WTC11 (cell line): ENCODE data around the gene NMT2. TPM values are rescaled to one million over a fixed set of nuclear protein-coding genes. Genes with fewer than 3 reads are reported as not detected.

ENCODE experiments used
- ATAC-seq: fragments of 200-7000 bp; cut with Tn5 transposase; 2 replicates; pipeline ENCODE4 v1.10.0; 2021; ENCODE audit warnings: mild to moderate bottlenecking, moderate library complexity
- CTCF ChIA-PET: fragments of 300-600 bp; sonication (Branson Sonifier 250); formaldehyde crosslinking; loops from one replicate; lab custom pipeline; 2021; ENCODE audit warnings: antibody characterized with exemption; lab: Charles Lee
- POLR2A ChIA-PET: fragments of 350-600 bp; sonication (Branson Sonifier 250); formaldehyde crosslinking; loops from one replicate; lab custom pipeline; 2021; ENCODE audit warnings: antibody characterized with exemption; lab: Charles Lee
- DNase-seq: peaks from one replicate; pipeline ENCODE4 v3.0.0; 2021; ENCODE audit warnings: low spot score
- H3K27ac Mint-ChIP-seq: 2 replicates; pipeline ENCODE4 v1.8.0; 2021; ENCODE audit warnings: mixed read lengths
- H3K27me3 Mint-ChIP-seq: 2 replicates; pipeline ENCODE4 v1.8.0; 2021; ENCODE audit warnings: low read depth, mild to moderate bottlenecking, moderate library complexity, mixed read lengths
- H3K36me3 Mint-ChIP-seq: 2 replicates; pipeline ENCODE4 v1.8.0; 2021; ENCODE audit warnings: mixed read lengths
- H3K4me1 Mint-ChIP-seq: 2 replicates; pipeline ENCODE4 v1.8.0; 2022; ENCODE audit warnings: mixed read lengths
- H3K4me3 Mint-ChIP-seq: 2 replicates; pipeline ENCODE4 v1.8.0; 2021; ENCODE audit warnings: mild to moderate bottlenecking, moderate library complexity, mixed read lengths
- H3K9me3 Mint-ChIP-seq: 2 replicates; pipeline ENCODE4 v1.8.0; 2021; ENCODE audit warnings: mixed read lengths
- ATF2 ChIP-seq: sonication (generic); formaldehyde crosslinking; IDR thresholded peaks from 2 replicates; pipeline ENCODE4 v1.8.1; 2022; ENCODE audit warnings: low read depth, missing genetic modification reagents, borderline replicate concordance
- ATF3 ChIP-seq: sonication (generic); formaldehyde crosslinking; conservative IDR thresholded peaks from 2 replicates; pipeline ENCODE4 v1.8.1; 2022; ENCODE audit warnings: mild to moderate bottlenecking, missing genetic modification reagents
- CREM ChIP-seq: sonication (generic); formaldehyde crosslinking; IDR thresholded peaks from 2 replicates; pipeline ENCODE4 v1.8.1; 2022; ENCODE audit warnings: mild to moderate bottlenecking, missing genetic modification reagents, moderate library complexity
- E2F1 ChIP-seq: sonication (generic); formaldehyde crosslinking; IDR thresholded peaks from 2 replicates; pipeline ENCODE4 v1.8.0; 2022; ENCODE audit warnings: mild to moderate bottlenecking, missing genetic modification reagents
- GTF2I ChIP-seq: fragments of 250-450 bp; sonication (Bioruptor Pico); conservative IDR thresholded peaks from 2 replicates; pipeline ENCODE4 v1.4.0; 2021; ENCODE audit warnings: mild to moderate bottlenecking
- MYBL2 ChIP-seq: sonication (generic); formaldehyde crosslinking; IDR thresholded peaks from 2 replicates; pipeline ENCODE4 v1.8.1; 2023; ENCODE audit warnings: mild to moderate bottlenecking, moderate library complexity, missing genetic modification reagents
- SMAD3 ChIP-seq: sonication (generic); formaldehyde crosslinking; IDR thresholded peaks from 2 replicates; pipeline ENCODE4 v1.8.0; 2022; ENCODE audit warnings: missing genetic modification reagents, mild to moderate bottlenecking, borderline replicate concordance
- TEAD4 ChIP-seq: sonication (generic); formaldehyde crosslinking; IDR thresholded peaks from 2 replicates; pipeline ENCODE4 v1.8.0; 2022; ENCODE audit warnings: mild to moderate bottlenecking, missing genetic modification reagents
- ZBTB43 ChIP-seq: sonication (generic); formaldehyde crosslinking; IDR thresholded peaks from 2 replicates; pipeline ENCODE4 v1.8.1; 2023; ENCODE audit warnings: mild to moderate bottlenecking, missing genetic modification reagents
- ZNF121 ChIP-seq: sonication (generic); formaldehyde crosslinking; IDR thresholded peaks from 2 replicates; pipeline ENCODE4 v1.8.0; 2023; ENCODE audit warnings: missing genetic modification reagents
- ZNF423 ChIP-seq: fragments of 250-450 bp; sonication (Bioruptor Pico); IDR thresholded peaks from 2 replicates; pipeline ENCODE4 v2.1.2; 2022; ENCODE audit warnings: mild to moderate bottlenecking, moderate library complexity
- ZNF532 ChIP-seq: fragments of 250-450 bp; sonication (Bioruptor Pico); IDR thresholded peaks from 2 replicates; pipeline ENCODE4 v1.9.0; 2021; ENCODE audit warnings: mild to moderate bottlenecking, borderline replicate concordance
- total RNA-seq: library from RNA; stranded (reverse); gene quantifications from 3 replicates; pipeline ENCODE4 v1.2.3, GENCODE V29; 2021

Gene NMT2
- total RNA-seq, 1 experiment from 2014 or later: 11.7 TPM

- no peak for TF ChIP-seq ATF2 (CRISPR knock-in tag)
- no peak for TF ChIP-seq ATF3 (CRISPR knock-in tag)
- TF ChIP-seq CREM (CRISPR knock-in tag): no peak
- TF ChIP-seq, all 79 proteins: peak for 0
- POLR2A ChIA-PET: no interaction called here
- H3K27me3 Mint-ChIP-seq: no peaks in the 10 kb centered on the region
- no peak overlapping the region for H3K27ac Mint-ChIP-seq
- ATAC-seq (no peak), DNase-seq (no peak)
- CTCF ChIA-PET: no interaction called here
- H3K4me1 Mint-ChIP-seq: peaks cover 11% of the 10 kb centered on the region
- peaks cover 16% of the 10 kb centered on the region for H3K36me3 Mint-ChIP-seq
- no peaks in the 10 kb centered on the region for H3K9me3 Mint-ChIP-seq
- no peak overlapping the region for H3K4me3 Mint-ChIP-seq
Observed at GRCh38 chr10:15137036-15137359, 31.5 kb downstream of the NMT2 start.

- CTCF ChIA-PET: no interaction called here
Observed at GRCh38 chr10:15136129-15137035, 32.1 kb downstream of the NMT2 start.

More at GRCh38 chr10:15136129-15137035, 32.1 kb downstream of the NMT2 start:
- Mint-ChIP-seq H3K27me3 (no peaks in the 10 kb centered on the region), H3K4me3 (no peak overlapping the region), H3K9me3 (no peaks in the 10 kb centered on the region), H3K4me1 (peaks cover 7% of the 10 kb centered on the region), H3K36me3 (peaks cover 18% of the 10 kb centered on the region), H3K27ac (no peak overlapping the region)
- TF ChIP-seq E2F1 (no peak), TEAD4 (CRISPR knock-in tag) (no peak), ZNF532 (CRISPR knock-in tag) (no peak), ZNF423 (no peak), ZBTB43 (CRISPR knock-in tag) (no peak), GTF2I (CRISPR knock-in tag) (no peak), ZNF121 (CRISPR knock-in tag) (no peak), SMAD3 (CRISPR knock-in tag) (no peak), MYBL2 (no peak)
- DNase-seq (no peak), ATAC-seq (no peak)
- POLR2A ChIA-PET: no interaction called here
